Measurements from ENCODE around the gene GPER1.

The GPER1 gene

DNA sequence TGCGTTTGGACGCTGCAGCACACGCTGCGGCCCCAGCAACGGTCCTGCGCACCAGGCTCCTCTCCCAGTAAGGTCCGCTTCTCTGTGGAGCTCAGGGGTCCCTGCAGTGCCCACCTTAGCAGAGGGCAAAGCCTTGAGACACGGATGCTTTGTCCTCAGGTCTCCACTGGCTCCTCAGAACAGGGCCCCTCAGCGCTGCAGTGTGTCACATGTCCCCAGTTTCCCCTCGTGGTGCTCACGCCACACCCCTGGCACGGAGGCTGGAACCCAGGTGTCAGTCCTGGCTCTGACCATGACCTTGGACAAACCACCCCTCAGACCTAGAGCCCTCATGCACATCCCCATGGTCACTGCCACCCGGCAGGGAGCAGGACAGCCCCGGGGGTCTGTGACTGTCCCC lies 19.9 kb upstream of the GPER1 start:
- TF ChIP-seq, protein P1, sequence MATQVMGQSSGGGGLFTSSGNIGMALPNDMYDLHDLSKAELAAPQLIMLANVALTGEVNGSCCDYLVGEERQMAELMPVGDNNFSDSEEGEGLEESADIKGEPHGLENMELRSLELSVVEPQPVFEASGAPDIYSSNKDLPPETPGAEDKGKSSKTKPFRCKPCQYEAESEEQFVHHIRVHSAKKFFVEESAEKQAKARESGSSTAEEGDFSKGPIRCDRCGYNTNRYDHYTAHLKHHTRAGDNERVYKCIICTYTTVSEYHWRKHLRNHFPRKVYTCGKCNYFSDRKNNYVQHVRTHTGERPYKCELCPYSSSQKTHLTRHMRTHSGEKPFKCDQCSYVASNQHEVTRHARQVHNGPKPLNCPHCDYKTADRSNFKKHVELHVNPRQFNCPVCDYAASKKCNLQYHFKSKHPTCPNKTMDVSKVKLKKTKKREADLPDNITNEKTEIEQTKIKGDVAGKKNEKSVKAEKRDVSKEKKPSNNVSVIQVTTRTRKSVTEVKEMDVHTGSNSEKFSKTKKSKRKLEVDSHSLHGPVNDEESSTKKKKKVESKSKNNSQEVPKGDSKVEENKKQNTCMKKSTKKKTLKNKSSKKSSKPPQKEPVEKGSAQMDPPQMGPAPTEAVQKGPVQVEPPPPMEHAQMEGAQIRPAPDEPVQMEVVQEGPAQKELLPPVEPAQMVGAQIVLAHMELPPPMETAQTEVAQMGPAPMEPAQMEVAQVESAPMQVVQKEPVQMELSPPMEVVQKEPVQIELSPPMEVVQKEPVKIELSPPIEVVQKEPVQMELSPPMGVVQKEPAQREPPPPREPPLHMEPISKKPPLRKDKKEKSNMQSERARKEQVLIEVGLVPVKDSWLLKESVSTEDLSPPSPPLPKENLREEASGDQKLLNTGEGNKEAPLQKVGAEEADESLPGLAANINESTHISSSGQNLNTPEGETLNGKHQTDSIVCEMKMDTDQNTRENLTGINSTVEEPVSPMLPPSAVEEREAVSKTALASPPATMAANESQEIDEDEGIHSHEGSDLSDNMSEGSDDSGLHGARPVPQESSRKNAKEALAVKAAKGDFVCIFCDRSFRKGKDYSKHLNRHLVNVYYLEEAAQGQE (IDR thresholded peaks at IDR 0.05; ENCODE audit: insufficient read depth in 1 of 2, low read depth in 2 of 2, low read length in 2 of 2), result no peak
- no peak for TF ChIP-seq SIN3A (IDR thresholded peaks at IDR 0.05; ENCODE audit: borderline replicate concordance, insufficient read depth, low read length)
- TF ChIP-seq TAF1 (IDR thresholded peaks at IDR 0.05; ENCODE audit: borderline replicate concordance, insufficient read depth, low read length), result no peak

DNA sequence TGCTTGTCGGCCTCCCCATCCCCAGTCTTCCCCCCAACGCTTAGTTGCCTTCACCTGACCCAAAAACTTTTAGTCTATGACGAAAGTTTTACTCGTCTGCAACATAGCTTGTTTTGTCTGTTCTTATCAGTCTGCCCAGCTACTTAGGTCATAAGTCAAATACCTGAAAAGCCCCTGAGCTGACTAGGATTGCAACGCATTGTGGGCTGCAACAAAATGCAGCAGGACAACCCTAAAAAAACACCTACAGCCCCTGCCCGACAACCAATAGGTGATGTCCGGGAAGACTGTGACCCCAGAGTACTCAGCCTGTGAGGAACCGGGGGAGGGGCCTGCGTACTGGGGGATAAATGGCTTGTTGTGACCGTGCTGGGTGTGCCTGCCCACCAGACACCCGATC lies 19.3 kb upstream of the GPER1 start:
- TF ChIP-seq TAF1 (IDR thresholded peaks at IDR 0.05; ENCODE audit: borderline replicate concordance, insufficient read depth, low read length) (no peak), FOXP2 (optimal IDR thresholded peaks at IDR 0.05; ENCODE audit: borderline replicate concordance, extremely low read depth, extremely low read length, insufficient read depth) (no peak), POLR2AphosphoS5 (IDR thresholded peaks at IDR 0.05; ENCODE audit: low read depth, low read length) (no peak)
- TF ChIP-seq, protein P1 (IDR thresholded peaks at IDR 0.05; ENCODE audit: insufficient read depth in 1 of 2, low read depth in 2 of 2, low read length in 2 of 2), result no peak

DNA sequence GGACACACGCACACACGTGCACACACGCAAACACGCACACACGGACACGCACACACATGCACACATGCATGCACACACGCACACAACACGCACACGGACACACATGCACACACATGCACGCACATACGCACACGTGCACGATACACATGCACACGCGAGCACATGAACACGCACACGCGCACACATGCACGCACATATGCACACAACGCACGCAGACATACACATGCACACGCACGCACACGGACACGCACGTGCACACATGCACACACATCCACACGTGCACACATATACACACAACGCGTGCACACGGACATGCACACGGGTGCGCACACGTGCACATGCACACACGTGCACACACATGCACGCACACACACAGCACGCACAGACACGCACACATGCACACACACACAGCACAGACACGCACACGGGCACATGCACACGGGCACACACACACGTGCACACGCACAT lies 17.3 kb upstream of the GPER1 start:
- TF ChIP-seq FOXP2 (optimal IDR thresholded peaks at IDR 0.05; ENCODE audit: borderline replicate concordance, extremely low read depth, extremely low read length, insufficient read depth) (no peak), POLR2AphosphoS5 (IDR thresholded peaks at IDR 0.05; ENCODE audit: low read depth, low read length) (no peak), TAF1 (IDR thresholded peaks at IDR 0.05; ENCODE audit: borderline replicate concordance, insufficient read depth, low read length) (no peak), SIN3A (IDR thresholded peaks at IDR 0.05; ENCODE audit: borderline replicate concordance, insufficient read depth, low read length) (no peak)
- TF ChIP-seq, protein P1 (IDR thresholded peaks at IDR 0.05; ENCODE audit: insufficient read depth in 1 of 2, low read depth in 2 of 2, low read length in 2 of 2), result no peak

DNA sequence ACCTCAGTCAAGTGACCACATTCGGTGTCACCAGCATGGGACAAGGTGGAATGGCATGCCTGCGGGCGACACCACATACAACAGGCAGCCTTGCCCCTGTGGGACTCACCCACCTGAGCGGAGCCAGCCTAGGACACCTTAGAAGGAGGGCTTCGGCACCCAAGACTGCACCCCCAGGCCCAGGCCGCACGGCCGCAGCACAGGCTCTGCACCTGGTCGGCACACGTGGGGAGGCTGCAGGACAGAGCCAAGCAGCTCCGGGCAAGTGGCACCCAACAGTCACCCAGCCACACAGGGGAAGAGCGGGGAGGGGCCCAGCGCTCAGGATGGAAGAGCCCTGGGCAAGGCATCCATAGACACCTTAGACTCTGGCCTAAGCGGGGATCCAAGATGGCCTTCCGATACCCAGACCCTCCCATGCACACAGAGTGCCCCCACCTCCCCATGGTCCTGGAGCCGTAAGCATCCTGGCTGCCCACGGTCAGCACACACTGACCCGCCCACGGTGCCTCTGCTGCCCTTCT lies 16.1 kb upstream of the GPER1 start:
- TF ChIP-seq FOXP2 (optimal IDR thresholded peaks at IDR 0.05; ENCODE audit: borderline replicate concordance, extremely low read depth, extremely low read length, insufficient read depth) (no peak), TAF1 (IDR thresholded peaks at IDR 0.05; ENCODE audit: borderline replicate concordance, insufficient read depth, low read length) (no peak), POLR2AphosphoS5 (IDR thresholded peaks at IDR 0.05; ENCODE audit: low read depth, low read length) (no peak), SIN3A (IDR thresholded peaks at IDR 0.05; ENCODE audit: borderline replicate concordance, insufficient read depth, low read length) (no peak)
- TF ChIP-seq, protein P1 (IDR thresholded peaks at IDR 0.05; ENCODE audit: insufficient read depth in 1 of 2, low read depth in 2 of 2, low read length in 2 of 2), result no peak

All from PFSK-1 (cell line).